ENCODE results near the gene PRKCD.

Gene PRKCD

DNA sequence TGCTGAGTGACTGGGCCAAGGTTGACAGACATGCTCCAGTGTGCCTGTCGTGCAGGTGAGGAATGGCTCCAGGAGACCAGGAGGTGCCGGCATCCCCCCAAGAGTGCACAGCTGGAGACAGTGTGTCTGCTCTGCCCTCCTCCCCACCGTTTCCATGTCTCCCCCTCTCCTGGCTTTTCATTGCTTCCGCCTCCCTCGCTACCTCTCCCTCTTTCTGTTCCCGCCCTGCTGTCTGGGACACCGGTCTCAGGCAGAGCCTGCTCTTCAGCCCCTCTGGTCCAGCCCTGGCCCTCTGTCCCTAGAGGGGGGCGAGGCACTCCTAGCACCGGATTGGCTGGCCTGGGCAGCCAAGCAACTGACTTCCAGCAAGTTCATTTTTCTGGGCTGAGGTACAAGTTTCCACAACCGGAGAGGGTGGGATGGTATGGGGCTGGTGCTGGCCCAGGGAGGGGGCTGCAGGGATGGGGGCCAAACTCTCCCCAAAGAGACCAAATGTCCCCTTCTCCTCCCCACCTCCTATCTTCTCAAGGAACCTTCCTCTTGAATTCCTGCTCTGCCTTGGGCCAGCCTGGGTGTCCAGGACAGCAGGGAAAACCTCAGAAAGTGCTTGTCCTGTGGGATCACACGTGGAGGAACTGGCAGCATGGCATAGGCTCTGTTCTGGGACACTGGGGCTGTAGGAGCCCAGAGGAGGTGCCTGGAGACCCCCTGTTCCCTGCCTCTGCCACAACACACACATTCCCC lies 32.6 kb downstream of the PRKCD start:
- DNase-seq = peak; percentile 72

DNA sequence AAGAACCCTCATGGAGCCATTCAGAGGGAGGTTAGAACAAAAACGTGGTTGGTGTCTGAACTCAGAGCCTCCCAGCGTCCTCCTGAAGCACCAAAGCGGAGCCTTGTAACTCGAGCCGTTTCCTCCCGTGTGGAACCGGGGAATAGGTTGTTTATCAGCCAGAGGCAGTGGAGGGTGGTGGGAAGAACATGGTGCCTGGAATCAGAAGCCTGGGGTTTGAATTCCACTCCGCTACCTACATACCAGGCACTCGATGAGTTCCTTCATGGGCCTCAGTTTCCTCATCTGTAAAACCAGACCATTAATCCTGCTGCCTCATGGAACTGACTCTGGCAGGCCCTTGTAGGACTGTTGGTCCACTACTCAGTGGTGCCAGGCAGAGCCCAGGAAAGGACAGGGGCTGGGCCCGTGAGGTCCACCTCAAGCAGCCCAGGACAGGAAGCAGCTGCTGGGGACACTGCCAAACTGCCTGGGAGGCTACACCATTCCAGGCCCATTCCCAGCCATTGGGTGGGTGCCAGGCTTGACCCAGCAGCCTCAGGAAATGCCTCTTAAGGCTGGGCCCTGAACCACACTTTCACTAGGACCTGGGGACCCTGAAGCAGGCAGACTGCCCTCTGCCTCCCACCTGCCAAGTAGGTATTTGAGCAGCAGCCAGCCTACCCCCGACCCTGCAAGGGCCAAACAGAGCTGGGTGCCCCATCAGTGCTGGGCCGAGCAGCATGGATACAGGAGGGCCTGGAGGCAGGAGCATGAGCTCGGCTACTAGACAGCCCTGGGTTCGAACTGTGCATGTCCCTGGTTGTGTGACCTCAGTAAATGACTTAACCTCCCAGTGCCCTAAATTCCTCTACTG lies 33.4 kb downstream of the PRKCD start:
- DNase-seq = no peak

DNA sequence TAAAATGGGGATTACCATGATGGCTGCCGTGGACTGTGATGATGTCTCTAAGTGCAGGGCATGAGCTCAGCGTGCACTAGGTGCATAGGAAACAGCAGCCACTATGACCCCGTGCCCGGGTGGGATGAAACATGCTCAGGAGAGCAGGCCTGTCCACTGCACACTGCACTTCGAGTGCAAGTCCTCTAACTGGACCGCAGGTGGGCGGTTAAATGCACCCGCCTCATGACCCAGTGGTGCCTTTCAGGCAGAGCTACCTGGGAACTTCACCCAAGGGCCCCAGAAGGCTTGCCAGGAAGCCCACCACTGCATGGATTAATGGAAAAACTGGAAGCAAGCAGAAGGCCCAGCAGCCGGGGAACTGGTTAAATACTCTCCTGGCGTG lies 34.0 kb downstream of the PRKCD start:
- no peak for DNase-seq

GRCh38 chr3:53195602-53196574 lies 34.9 kb downstream of the PRKCD start:
- peak; percentile 66 for DNase-seq

DNA sequence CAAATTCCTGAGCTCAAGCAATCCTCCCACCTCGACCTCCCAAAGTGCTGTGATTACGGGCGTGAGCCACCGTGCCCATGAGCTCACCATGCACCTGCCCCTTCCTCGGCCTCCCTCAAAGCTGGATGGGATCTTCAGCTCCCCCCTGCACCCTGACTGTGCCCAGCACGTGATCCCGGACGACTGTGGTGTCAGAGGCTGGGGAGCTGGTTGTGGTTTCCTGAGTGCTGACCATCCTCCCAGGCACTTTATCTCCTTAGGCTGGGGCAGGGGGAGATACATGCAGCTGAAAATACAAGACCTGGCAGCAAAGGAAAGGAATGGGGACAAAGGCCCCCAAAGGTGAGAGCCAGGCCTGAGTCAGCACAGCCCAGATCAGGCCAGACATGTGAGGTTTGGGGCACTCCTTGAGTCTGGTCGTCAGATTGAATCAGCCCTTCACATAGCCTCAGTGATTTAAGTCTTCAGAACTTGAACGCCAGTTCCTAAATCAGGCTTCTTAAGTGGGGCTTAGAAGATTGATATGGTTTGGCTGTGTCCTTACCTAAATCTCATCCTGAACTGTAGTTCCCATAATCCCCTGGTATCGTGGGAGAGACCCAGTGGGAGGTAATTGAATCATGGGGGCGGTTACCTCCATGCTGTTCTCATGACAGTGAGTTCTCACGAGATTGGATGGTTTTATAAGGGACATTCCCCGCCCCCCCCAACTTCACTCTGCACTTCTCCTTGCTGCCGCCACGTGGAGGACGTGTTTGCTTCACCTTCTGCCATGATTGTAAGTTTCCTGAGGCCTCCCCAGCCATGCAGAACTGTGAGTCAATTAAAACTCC lies 35.8 kb downstream of the PRKCD start:
- no peak for DNase-seq

- DNase-seq = no peak
Measured at GRCh38 chr3:53198256-53198977, 37.4 kb downstream of the PRKCD start.

GRCh38 chr3:53198996-53199395 lies 38.0 kb downstream of the PRKCD start:
- no peak for DNase-seq

DNA sequence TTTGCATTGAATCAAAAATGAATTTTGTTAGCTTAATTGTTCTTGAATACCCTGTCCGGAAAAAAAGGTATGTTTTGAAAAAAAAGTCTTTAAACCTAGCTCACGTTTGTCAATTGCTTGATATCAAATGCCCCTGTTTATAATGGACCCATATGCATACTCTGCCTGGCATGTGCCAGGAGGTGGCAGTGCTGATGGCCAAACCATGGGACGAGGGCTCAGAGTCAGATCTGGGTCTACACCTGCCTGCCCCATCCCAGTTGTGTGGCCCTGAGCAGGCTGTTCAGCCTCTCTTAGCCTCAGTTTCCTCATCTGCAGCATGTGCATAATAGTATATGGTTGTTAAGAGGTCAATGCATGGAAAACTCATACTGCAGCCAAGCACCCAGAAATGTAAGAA lies 38.8 kb downstream of the PRKCD start:
- no peak for DNase-seq

DNA sequence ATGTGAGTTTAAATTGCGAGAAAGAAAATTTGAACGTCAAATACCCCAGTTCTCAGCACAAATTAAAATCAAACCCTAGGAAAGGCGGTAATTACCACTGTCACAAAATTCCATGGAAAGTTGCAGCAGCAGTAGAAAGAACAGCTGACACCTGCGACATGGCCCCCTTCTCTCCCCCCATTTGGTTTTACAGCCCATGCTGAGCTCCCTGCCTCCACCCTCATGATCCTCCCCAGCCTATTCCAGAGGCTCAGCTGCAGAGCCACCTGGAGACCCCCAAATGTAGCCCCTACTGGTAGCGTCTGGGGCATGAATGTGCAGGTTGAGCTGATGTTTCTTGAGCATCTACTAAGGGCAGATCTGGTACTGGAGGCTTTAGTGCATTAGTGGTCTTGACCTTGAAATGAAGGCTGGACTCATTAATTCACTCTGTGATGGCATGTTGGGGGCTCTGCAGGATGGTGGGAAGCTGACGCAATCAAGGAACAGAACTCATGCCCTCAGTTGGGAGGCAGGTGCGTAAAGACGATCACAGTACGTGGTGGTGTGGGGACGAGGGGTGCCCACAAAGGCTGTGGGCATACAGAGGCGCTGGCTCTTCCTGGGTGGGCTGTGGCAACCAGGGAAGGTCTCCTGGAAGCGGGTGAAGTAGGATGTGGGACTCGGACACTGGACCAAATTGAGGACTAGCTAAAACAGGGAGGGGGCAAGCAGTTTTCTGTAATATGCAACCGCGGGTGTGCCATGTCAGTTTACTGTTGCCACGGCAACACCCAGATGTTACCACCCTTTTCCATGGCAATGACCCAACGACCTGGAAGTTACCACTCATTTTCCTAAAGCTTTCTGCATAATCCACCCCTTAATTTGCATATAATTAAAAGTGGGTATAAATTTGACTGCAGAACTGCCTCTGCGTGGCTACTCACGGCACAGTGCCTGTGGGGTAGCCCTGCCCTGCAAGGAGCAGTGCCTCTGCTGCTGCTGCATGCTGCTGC lies 39.8 kb downstream of the PRKCD start:
- DNase-seq = no peak

DNA sequence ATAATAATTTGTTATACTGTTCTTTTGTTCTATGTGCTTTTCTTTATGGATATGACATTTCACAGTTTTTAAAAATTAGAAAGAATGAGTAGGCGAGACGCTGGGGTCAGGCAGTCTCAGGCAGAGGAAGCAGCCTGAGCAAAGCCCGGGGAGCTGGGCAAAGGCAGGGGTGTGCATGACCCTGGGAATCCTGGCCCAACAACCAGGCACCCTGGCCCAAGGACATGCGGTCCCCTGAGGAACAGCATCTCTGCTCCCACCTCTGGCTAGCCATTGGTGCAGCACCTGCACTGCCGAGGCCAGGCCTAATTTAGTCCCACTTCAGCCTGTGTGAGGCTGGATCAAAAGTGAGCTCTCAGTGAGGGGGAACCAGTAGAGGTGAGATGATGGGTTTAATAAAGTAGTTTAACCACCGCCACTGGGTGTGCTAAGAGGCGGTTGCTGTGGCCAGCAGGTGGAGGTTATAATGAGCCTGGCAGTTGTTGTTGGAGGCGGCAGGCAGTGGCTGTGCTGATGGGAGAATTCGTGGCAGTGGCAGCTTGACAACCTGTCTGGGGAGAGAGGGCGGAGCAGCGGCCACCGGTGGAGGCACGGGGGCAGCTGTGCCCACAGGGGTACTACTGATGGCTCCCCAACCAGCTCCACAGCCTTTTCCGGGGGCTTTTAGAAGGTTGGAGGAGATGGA lies 41.5 kb downstream of the PRKCD start:
- no peak for DNase-seq

DNA sequence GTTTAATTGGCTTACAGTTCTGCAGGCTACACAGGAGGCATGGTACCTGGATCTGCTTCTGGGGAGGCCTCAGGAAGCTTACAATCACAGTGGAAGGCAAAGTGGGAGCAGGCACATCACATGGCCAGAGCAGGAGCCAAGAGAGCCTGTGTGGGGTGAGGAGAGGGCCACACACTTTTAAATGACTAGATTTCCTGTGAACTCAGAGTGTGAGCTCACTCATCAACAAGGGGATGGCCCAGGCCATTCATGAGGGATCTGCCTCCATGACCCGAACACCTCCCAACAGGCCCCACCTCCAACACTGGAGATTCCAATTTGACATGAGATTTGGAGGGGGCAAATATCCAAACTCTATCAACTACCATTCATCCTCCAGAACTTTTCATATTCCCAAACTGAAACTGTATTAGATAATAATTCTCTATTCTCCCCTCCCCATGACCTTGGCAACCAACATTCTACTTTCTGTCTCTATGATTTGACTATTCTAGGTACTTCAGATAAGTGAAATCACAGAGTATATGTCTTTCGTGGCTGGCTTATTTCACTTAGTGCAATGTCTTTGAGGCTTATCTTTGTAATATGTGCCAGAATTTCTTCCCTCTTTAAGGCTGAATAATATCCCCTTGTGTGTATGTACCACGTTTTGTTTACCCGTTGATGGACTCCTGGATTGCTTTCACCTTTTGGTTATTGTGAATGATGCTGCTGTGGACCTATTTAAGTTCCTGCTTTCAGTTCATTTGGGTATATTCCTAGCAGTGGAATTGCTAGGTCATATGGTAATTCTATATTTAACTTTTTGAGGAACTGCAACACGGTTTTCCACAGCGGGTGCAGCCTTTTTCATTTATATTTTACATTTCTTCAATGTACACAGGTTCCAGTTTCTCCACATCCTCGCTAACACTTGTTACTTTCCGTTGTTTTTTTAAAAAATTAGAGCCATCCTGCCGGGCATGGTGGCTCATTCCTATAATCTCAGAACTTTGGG lies 51.0 kb downstream of the PRKCD start:
- DNase-seq = no peak

DNA sequence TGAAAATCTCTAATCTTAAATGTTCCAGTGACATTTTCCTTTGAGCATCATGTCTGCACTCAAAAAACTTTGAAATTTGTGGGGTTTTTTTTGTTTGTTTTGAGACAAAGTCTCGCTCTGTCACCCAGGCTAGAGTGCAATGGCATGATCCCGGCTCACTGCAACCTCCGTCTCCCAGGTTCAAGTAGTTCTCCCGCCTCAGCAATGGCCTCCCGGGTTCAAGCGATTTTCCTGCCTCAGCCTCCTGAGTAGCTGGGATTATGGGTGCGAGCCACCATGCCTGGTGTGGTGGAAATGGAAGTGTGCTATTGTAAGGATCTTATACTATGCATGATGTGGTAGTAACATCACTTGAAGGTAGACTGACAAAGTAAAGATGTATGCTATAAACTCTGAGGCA lies 52.3 kb downstream of the PRKCD start:
- no peak for DNase-seq

GRCh38 chr3:53215816-53216215 lies 54.8 kb downstream of the PRKCD start:
- no peak for DNase-seq

DNA sequence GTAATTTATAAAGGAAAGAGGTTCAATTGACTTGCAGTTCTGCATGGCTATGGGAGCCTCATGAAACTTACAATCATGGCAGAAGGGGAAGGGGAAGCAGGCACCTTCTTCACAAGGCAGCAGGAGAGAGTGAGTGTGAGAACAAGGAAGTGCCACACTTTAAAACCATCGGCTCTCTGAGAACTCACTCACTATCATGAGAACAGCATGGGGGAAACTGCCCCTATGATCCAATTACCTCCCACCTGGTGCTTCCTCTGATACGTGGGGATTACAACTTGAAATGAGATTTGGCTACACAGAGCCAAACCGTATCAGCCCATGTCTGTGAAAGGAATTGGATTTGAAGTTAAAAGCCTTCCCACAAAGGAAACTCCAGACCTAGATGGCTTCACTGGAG lies 55.7 kb downstream of the PRKCD start:
- no peak for DNase-seq

- no peak for DNase-seq
Measured at GRCh38 chr3:53217175-53217574, 56.2 kb downstream of the PRKCD start.

DNA sequence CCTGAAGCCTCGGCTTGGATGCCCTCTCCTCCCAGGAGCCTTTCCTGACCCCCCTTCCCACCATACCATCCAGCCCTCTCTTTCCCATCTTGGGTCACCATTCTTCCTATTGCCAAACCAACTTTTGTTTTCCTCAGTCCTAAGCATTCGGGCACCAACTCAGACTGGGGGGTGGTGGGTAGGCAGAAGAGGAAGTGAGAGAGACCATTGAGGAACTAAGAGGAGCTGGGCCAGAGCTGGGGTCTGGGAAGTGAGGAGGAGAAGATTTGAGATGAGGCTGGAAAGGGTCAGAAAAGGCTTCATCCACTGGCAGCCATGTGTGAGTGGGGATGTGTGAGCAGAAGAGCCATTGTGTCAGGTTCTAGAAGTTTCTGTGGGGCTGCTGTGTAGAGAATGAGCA lies 57.1 kb downstream of the PRKCD start:
- no peak for DNase-seq

- DNase-seq = peak; percentile 86
Measured at GRCh38 chr3:53219895-53220483, 59.0 kb downstream of the PRKCD start.

DNA sequence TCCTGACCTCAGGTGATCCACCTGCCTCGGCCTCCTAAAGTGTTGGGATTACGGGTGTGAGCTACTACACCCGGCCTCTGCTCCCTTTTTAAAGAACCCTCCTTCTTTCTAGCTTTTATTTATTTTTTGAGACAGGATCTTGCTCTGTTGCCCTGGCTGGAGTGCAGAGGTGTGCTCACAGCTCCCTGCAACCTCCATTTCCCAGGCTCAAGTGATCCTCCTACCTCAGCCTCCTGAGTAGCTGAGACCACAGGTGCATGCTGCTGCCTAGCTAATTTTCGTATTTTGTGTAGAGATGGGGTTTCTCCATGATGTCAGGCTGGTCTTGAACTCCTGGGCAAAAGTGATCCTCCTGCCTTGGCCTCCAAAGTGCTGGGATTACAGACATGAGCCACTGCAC lies 60.3 kb downstream of the PRKCD start:
- DNase-seq = no peak

Data from right forelimb (tissue), 1 donor.